GM18870 (cell line): Measurements from ENCODE around the gene C10orf71.

Source experiments
- ATAC-seq: cut with Tn5 transposase; IDR thresholded peaks from one replicate; pipeline ENCODE4 v1.9.1; 2021; ENCODE audit warnings: moderate library complexity; ENCODE audit not compliant: unreplicated experiment

The C10orf71 gene

DNA sequence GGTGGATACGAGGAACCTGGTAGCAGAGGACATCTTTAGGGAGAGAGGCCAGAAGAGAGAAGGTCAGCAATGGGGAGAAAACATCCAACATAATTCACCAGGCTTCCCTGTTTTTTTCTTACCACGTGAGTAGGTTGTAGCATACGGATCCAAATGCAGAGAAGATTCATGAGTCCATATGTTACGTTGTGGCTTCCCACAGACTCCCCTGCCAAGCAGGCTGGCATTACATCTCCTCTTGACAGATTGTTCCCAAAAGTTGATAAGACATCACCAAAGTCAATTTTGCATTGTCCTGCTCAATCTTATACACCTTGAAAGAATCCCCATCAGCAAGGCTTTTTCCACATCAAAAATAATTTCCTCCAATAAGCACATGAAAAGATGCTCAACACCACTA lies 57.2 kb downstream of the C10orf71 start:
- ATAC-seq: no peak

DNA sequence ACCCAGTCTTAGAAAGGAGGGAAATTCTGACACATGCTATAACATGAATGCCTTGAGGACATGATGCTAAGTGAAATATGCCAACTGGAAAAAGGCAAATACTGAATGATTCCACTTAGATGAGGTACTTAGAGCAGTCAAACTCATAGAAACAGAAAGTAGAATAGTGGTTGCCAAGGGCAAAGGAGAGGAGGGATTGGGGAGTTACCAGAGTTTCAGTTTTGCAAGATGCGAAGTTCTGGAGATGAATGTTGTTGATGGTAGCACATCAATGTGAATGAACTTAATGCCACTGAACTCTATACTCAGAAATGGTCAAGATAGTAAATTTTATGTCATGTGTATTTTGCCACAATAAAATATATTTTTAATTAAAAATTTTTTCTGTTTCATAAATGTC lies 58.0 kb downstream of the C10orf71 start:
- ATAC-seq: peak; percentile 82

DNA sequence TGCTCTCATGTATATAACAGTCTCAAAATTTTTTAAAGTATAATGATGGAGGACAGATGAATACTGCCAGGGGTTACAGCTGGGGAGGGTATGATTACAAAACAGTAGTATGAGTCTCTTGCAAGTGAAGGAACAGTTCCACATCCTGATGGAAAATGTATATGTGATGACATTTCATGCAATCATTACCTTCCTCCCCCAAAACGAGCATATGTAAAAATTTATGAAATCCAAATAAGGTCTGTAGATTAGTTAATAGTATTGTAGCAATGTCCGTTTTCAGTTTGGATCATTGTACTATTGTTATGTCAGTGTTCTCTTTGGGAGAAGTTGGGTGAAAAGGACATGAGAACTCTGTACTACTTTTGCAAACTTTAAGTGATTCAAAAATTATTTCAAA lies 58.9 kb downstream of the C10orf71 start:
- ATAC-seq: no peak

DNA sequence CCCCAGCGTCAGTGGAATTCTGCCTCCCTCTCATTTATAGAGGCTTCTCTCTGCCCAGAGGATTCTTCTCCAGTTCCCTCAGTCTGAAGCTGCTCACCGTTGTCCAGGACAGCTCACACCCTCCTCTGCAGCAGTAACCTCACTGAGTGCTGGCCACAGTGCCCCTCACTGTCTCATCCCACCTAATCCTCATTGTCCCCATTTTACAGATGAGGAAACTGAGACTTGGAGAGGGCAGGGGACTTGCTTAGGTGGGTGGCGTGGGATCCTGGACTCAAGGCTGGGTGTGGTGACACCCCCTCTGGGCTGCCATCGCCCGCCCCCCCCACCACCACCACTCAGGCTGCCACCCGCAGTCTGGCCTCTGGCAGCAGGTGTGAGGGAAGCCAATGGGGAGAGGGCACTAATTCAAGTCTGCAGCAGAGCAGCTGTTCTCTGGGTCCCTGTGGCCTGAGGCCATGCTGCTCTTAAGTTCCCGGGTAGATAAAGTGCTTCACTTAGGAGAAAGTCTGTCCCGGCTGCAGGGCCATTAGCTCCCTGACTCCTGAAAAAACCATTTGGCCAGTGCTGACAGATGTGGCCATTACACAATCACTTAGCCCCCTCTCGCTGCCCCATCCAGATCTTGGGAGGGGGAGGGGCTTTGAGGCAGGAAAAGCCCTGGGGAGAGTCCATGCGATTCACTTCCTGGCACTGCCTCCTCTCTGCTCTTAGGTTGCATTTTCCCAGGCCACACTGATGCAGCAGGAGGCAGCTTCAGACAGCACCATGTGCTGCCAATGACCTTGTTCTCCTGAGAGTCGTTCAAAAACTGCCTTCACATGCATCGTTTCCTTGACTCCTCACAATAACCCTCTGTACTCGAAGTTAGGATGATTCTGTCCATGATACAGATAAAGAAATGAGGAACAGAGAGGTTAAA lies 60.6 kb downstream of the C10orf71 start:
- ATAC-seq: no peak

DNA sequence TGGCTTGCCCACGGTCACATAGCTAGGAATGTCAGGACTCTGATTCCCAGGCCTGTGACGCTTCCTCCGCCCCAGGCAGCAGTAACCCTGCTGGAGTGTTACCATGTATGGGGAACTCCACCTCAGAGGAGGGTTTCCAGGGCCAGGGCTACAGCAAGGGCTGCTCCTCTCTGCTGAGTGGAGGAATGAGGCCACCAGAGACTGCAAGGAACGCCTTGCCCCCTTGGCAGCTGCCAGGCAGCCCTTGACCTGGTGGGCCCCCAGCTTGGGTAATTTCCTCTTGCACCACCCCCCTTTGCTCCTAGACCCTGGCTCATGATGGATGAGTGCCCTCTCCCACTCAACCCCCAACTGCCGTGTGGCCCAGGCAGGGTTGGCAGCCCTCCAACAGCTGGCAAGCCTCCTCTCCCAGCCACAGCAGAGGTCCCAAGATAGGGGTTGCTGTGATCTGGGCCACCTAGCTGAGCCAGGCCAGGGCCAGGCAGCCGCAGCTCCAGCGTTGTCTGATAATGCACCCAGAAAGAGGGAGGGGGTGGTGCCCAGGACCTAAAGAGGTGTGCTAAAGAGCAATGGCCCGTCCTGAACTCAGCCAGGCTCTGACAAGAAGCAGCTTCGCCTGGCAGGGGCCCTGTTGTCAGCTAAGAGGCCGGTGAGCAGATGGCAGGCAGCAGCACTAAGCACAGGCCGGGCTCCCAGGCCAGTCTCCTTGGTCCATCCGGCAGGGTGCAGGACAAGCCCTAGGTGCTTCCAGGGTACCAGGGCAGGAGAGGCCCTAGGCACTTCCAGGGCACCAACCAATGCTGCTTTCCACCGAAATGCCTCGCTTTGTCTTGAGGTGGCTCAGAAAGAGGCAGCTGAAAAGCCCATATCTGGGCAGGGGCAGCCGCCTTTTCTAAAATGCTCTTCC lies 61.6 kb downstream of the C10orf71 start:
- no peak for ATAC-seq

DNA sequence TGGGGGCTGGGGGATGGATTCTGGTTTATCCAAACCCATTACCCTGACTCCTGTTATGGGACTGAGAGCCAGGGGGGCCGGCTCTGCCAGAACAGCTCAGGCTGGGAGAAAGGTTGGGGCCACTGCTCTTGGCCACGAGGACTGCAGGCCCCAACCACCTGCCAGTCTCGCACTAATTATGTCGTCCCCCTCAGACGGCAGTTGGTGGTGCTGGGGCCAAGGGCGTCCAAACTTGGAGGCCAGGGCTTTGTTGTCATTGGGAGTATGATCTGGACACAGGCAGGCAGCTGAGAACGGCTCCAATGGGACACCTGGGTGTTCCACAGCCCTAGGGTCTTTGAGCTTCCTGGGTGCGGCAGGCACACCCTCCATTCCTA lies 62.2 kb downstream of the C10orf71 start:
- ATAC-seq: no peak

DNA sequence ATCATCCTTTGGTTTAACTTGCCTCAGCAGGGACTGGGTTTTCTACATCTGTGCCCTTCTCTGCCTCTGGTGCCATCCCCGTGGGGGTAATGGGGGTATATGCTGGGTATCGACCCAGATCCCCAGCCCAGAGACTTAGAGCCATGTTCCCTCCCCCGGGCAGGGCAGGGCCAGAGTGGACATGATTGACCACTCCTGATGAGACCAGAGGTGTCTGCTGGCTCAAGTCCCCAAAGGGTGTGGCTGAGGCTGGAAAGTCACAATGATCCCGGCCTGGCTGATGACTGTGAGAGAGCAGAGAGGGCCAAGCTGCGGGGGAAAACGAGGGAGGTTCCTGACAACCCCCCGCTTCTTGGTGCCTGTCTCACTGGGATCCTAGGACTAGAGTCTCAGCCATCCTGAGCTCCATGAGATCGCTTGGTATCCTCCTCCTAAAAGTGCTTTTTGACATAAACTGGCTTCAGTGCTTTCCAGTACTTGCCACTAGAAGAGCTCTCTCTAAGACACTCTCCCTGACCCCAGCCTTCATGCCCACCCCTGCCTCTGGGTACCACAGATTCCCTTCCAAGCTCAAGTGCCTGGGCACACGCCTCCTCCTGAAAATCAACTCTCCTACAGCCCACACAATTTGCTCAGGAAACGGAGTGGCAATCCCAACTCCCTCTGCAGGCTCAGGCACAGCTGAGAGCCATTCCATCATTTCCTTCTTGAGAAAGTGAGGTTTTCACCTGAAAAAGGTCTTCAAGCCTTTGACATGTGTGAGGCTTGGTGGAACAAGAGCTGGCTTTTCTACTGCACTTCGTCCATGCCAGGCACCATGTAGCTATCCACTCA lies 63.0 kb downstream of the C10orf71 start:
- ATAC-seq: no peak

DNA sequence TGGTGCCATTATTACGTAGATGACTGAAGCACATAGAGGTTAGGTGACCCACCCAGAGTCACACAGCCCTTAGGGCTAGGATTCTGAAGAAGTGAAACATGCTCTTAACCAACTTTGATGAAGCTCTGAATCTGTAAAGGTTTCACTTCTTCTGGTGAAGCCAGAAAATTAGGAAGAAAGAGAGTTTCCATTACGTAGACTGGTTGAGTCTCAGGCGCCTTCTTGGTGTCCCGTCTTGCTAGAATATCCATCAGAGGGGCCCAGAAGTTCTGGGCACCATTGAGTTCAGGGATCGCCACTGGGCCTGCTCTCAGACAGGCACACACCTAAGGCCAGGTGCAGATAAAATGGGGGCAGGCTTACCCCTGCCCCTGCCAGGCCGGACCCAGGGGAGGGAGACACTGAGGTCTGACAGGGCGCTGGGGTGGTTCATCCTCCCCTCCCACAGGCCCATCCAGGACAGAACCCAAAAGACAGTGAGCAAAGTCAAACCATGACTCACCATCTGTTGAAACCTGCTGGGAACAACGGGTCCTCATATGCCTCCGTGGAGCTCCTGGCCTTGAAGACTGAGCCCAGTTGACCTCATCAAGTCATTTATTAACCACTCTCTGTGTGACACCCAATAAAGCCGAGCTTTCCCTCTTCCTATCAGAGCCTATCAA lies 63.8 kb downstream of the C10orf71 start:
- peak; percentile 91 for ATAC-seq

DNA sequence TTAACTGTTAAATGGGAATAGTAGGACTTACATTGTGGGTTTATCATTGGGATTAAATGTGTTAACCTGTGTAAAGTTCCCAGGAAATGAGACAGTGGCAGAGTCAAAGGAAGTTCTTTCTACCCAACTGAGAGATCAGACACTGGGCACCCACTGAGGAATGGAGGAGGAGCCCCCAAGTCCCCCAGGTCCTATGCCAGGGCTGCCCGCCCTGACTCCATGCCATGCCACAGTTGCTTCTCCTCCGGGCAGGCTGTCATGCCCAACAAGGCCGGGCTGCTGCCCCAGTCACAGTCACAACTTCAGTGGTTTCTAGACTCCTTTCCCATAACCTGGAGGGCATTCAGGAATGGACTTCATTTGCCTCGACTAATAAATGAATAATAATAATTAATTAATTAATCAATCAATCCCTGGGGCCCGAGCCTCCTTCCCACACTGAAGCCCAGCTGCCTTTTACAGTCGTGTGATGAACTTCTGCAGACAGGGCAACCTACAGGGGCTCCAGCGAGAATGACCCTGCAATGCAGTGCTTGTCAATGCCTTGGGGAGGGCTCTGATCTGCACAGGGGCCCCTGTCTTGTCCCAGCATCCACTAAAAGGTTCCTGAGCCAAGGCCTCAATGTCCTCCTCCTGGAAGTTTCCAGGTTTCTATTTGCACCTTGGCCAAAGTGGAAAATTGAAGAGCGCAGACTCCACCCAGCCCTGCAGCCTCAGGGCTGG lies 64.5 kb downstream of the C10orf71 start:
- no peak for ATAC-seq

DNA sequence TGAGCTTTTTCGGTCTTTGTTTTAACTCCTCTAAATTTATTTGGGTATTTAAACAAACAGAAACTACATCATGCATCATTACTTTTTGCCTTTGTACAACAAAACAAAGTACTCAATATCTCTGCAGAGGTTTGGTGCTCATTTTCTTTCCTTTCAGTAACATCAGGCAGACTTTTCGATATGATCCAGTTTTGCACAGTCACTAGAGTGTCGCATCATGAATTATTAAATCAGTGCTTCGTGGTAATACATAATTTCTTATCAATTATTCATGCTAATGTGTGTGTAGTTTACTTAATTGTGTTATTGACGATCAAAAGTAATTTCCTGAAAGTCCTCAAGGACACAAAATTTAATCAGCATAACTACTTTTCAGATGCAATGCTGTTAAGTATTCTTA lies 65.1 kb downstream of the C10orf71 start:
- ATAC-seq: no peak

DNA sequence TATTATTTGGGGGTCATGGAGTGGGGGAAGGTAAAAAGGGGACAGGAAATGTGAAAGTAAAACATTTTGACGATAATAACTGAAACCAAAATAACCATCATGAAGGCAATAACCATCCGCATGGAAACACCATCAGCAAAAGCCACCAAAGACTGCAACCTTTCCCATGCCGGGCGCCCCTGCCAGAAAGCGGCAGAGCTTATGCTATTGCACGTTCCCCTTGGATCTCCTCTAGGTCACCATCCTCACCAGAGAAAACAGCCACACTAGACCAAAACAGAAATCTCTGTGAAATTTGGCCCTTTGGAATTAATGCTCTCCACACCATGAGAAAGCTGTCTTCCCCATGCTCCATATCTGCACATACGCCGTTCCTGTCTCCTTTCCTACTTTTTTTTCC lies 65.8 kb downstream of the C10orf71 start:
- no peak for ATAC-seq

DNA sequence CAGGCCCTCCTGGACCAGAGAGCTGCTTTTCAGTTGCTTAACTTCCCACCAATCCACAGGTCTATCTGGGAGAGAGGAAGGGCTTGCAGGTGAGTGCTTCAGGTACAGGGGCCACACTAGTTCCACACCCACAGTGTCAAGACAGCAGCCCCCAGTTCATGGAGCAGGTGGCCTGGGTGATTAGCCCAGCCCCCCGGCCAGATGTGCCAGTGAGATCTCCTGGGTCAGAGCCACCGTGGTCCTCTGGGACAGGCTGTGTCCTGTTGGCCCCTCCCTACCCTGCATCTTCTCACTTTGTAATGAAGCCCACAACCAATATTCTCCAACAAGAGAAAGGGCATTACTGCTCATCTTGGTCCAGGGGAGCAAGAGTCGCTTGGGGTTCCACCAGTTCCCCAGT lies 66.3 kb downstream of the C10orf71 start:
- ATAC-seq: no peak

DNA sequence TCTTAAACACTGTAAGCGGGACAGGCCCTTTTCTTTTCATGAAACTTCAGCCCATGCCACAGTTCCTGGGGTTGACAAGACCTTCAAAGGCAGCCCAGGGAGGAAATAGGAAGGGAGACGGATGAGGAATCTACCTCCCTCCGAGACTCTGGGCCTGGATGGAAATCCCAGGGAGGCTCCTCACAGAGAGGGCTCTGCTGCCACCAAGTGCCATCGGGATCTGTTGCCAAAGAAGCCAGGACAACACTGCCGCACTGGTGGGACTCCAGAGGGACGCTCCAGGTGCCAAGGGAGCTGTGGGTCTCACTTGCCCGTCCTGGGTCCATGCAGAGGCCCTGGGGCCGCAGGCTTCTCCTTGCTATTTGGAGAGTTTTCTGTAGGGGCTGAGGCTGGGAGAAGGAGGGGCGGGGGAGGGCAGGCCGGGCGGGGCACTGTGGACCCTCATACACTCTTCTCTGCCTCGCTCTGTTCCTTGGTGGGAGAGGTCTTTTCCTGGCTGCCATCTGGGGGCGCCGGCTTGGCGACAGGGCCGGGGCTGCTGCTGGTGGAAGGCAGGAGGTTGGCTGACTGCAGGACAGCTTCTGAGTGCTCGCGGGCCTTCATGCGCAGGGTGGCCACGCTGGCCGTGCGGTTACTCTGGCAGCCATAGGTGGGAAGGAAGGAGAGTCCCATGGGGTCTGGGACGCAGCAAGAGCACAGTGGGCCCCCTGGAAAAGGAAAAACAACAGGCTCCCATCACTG lies 66.9 kb downstream of the C10orf71 start:
- no peak for ATAC-seq

DNA sequence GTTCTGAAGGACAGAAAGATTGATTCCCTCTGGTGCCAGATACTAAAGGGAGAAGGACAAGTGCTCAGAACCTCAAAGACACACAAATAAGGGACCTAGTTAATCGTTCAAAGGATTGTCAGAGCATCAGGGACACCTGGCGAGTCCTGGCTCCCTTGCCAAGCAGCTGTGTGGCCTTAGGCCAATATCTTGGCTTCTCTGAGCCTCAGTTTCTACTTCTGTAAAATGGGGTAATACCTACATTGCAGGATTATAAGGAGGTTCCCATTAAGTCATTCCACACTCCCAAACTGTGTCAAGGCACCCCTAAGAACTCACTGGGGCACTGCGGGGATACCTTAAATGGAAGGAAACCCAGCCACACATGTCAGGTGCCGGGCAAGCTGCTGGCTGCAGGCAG lies 67.5 kb downstream of the C10orf71 start:
- ATAC-seq: no peak

DNA sequence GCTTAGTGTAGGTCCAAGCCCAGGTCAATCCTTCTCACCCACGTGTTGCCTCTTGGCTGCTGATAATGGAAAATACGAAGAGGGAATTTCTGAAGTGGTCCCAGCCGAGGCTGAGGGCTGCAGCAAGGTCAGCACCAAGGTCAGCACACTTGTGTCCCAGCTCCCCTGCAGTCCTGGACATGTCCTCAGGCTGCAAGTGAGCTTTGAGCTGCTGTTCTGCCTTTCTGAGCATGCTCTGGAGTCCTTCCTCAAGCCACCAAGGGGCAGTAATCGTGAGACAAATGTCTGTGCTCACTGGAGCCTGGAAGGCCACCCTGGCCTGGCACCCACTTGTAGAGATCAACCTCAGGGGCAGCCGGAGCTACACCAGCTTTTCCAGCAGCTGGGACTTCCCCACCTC lies 68.6 kb downstream of the C10orf71 start:
- ATAC-seq: no peak

DNA sequence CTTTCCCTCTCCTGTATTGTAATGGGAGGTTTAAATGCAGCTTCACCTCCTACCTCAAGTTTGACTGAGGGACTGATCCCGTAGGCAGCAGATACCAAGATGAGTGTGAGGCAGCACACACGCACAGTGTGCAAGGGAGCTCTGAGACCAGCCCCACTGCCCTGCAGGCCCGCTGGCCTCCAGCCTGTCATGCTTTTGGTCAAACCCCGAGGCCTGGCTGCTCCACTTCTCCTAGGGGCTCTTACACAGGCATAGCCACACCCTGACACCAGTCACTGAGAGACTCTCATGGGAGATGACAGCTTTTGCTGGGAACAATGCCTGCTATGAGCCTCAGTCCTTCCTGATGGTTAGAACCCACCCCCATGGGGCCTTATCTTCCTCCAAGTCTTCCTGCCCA lies 69.3 kb downstream of the C10orf71 start:
- no peak for ATAC-seq

DNA sequence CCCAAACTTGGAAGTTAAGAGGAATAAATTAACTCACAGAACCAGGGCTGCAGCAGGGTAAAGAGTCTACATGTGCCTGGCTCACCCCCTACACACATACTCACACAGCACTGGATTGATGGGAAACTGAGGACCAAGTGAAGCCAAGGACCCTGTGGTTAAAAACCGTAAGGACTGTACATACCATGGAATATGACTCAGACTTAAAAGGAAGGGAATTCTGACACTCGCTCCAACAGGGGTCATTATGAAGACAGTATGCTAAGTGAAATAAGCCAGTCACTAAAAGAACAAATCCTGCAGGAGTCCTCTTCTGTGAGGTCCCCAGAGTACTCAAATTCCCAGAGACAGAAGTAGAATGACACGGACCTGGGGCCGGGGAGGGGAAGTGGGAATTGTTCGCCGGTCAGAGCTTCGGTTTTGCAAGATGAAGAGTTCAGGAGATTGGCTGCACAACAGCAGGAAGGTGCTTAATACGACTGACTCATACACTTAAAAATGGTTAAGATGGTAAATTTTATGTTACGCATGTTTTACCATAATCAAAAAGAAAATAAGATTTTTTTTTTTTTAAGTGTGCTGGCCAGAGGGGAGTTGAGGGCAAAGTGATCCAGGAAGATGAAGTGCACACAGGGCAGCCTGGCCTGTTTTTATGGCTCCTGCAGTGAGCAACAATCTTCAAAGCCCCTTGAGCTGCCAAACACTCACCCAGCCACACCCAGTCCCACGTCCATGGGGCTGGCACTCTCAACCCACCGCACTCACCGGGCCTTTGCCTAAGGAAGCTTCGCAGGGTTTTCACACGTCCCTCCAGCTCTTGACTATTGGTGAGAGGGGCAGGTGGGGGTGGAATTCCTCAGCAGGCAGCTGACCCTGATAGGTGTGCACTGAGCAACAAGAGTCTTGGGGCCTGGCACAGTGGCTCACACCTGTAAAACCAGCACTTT lies 70.5 kb downstream of the C10orf71 start:
- no peak for ATAC-seq
